ENCODE measurements around the gene OGFOD1.

Gene OGFOD1

GRCh38 chr16:56450986-56451752 lies at the start of gene OGFOD1, which contains the start of gene NUDT21:
OGFOD1 (plus strand) TSS chr16:56451554; CDS start chr16:56451613, 59 bp downstream.
NUDT21 (minus strand) TSS chr16:56451332; CDS start chr16:56451202, 130 bp downstream.
- DNase-seq = peak; percentile 88

- DNase-seq = no peak
These were observed 45.2 kb upstream of the OGFOD1 start for GRCh38 chr16:56405977-56406672.

- DNase-seq = no peak
These were observed 42.8 kb upstream of the OGFOD1 start for GRCh38 chr16:56408379-56409098.

GRCh38 chr16:56409195-56409594 lies 42.2 kb upstream of the OGFOD1 start:
- no peak for DNase-seq

GRCh38 chr16:56411123-56411522 lies 40.2 kb upstream of the OGFOD1 start:
- DNase-seq = no peak

- no peak for DNase-seq
These were observed 39.7 kb upstream of the OGFOD1 start for GRCh38 chr16:56411624-56412023.

- DNase-seq = no peak
These were observed 38.0 kb upstream of the OGFOD1 start for GRCh38 chr16:56413381-56413780.

GRCh38 chr16:56414366-56414765 lies 37.0 kb upstream of the OGFOD1 start:
- DNase-seq = no peak

GRCh38 chr16:56415875-56416274 lies 35.5 kb upstream of the OGFOD1 start:
- no peak for DNase-seq

GRCh38 chr16:56417138-56417537 lies 34.2 kb upstream of the OGFOD1 start:
- no peak for DNase-seq

GRCh38 chr16:56419740-56420548 lies 31.4 kb upstream of the OGFOD1 start:
- no peak for DNase-seq

GRCh38 chr16:56420613-56421012 lies 30.7 kb upstream of the OGFOD1 start:
- no peak for DNase-seq

GRCh38 chr16:56421313-56421712 lies 30.0 kb upstream of the OGFOD1 start:
- no peak for DNase-seq

- no peak for DNase-seq
These were observed 29.2 kb upstream of the OGFOD1 start for GRCh38 chr16:56421976-56422669.

GRCh38 chr16:56422896-56423441 lies 28.4 kb upstream of the OGFOD1 start:
- DNase-seq = no peak

GRCh38 chr16:56423584-56424403 lies 27.6 kb upstream of the OGFOD1 start:
- DNase-seq = no peak

- DNase-seq = no peak
These were observed 27.0 kb upstream of the OGFOD1 start for GRCh38 chr16:56424404-56424764.

- peak; percentile 78 for DNase-seq
These were observed 26.4 kb upstream of the OGFOD1 start for GRCh38 chr16:56424791-56425438.

- peak; percentile 82 for DNase-seq
These were observed 25.9 kb upstream of the OGFOD1 start, which contains the start of gene AMFR for GRCh38 chr16:56425439-56425832. AMFR (minus strand) TSS chr16:56425545; CDS start chr16:56425327, 218 bp downstream.

- DNase-seq = no peak
These were observed 24.8 kb upstream of the OGFOD1 start for GRCh38 chr16:56426585-56426984.

Data from activated CD8-positive, alpha-beta memory T cell treated with anti-CD3 and anti-CD28 coated beads for 24 hours (primary cell).